GM12878 (cell line): ENCODE results near the gene SIGLEC14. TPM values are rescaled to one million over a fixed set of nuclear protein-coding genes. Genes with fewer than 3 reads are reported as not detected.
A peak's percentile ranks its signal among the peaks of the same experiment; 100 is the strongest.

ENCODE experiments used
- BMI1 ChIP-seq: fragments of 450-650 bp; IDR thresholded peaks from 2 replicates; pipeline ENCODE4 v1.6.1; 2016; ENCODE audit warnings: mild to moderate bottlenecking, moderate library complexity, borderline replicate concordance
- CREB1 ChIP-seq: IDR thresholded peaks from 2 replicates; pipeline ENCODE4 v1.6.1; 2012; ENCODE audit warnings: low read depth, mild to moderate bottlenecking, inconsistent platforms
- FOS ChIP-seq: IDR thresholded peaks from 3 replicates; pipeline ENCODE4 v1.6.1; 2011; ENCODE audit warnings: borderline replicate concordance; ENCODE audit not compliant: insufficient read length; ENCODE audit errors: extremely low read depth
- HCFC1 ChIP-seq: fragments of 150-350 bp; IDR thresholded peaks from 2 replicates; pipeline ENCODE4 v1.6.1; 2014; ENCODE audit warnings: low read length
- HDAC6 ChIP-seq: fragments of 200-600 bp; sonication (generic); IDR thresholded peaks from one replicate; pipeline ENCODE4 v1.8.0; 2017; ENCODE audit warnings: antibody characterized with exemption; ENCODE audit not compliant: unreplicated experiment
- KLF5 ChIP-seq: fragments of 450-650 bp; IDR thresholded peaks from 2 replicates; pipeline ENCODE4 v1.6.1; 2014; ENCODE audit warnings: mild to moderate bottlenecking; ENCODE audit not compliant: partially characterized antibody
- NR2F1 ChIP-seq: fragments of 450-650 bp; conservative IDR thresholded peaks from 2 replicates; pipeline ENCODE4 v1.6.1; 2017; ENCODE audit warnings: mild to moderate bottlenecking
- PAX5 ChIP-seq: IDR thresholded peaks from 2 replicates; pipeline ENCODE4 v1.6.1; 2011; ENCODE audit warnings: low read depth, low read length, borderline replicate concordance
- POLR2AphosphoS5 ChIP-seq: IDR thresholded peaks from 2 replicates; pipeline ENCODE4 v1.6.1; 2011; ENCODE audit warnings: mild to moderate bottlenecking, low read length, inconsistent platforms
- RELA ChIP-seq: fragments of 450-650 bp; IDR thresholded peaks from 2 replicates; pipeline ENCODE4 v1.8.0; 2014; ENCODE audit warnings: borderline replicate concordance; ENCODE audit not compliant: partially characterized antibody
- RFX5 ChIP-seq: IDR thresholded peaks from 2 replicates; pipeline ENCODE4 v1.6.1; 2011; ENCODE audit warnings: low read depth, low read length, improper control_type of control experiment
- SMC3 ChIP-seq: IDR thresholded peaks from 2 replicates; pipeline ENCODE4 v1.6.1; 2011; ENCODE audit warnings: low read length, improper control_type of control experiment, borderline replicate concordance
- STAT3 ChIP-seq: IDR thresholded peaks from 2 replicates; pipeline ENCODE4 v1.6.1; 2011; ENCODE audit warnings: low read depth, low read length, improper control_type of control experiment
- SUPT20H ChIP-seq: IDR thresholded peaks from 2 replicates; pipeline ENCODE4 v1.6.1; 2011; ENCODE audit warnings: low read depth, mild to moderate bottlenecking, low read length, moderate library complexity, borderline replicate concordance; ENCODE audit not compliant: control insufficient read depth
- TAF1 ChIP-seq: IDR thresholded peaks from 2 replicates; pipeline ENCODE4 v1.6.1; 2011; ENCODE audit warnings: mild to moderate bottlenecking, low read depth, low read length, borderline replicate concordance
- ZNF622 ChIP-seq: fragments of 450-650 bp; IDR thresholded peaks from 2 replicates; pipeline ENCODE4 v1.6.1; 2017; ENCODE audit warnings: mild to moderate bottlenecking, inconsistent platforms
- ZZZ3 ChIP-seq: IDR thresholded peaks from 2 replicates; pipeline ENCODE4 v1.6.1; 2011; ENCODE audit warnings: low read depth; ENCODE audit not compliant: control insufficient read depth, insufficient read length
- polyA plus RNA-seq, 11 experiments: library from polyadenylated mRNA; depleted of rRNA in 4 of 11; unstranded in 6 of 11; stranded (reverse) in 5 of 11; fragments of >200 nt; fragmentation: Nextera tagmentation in 4 of 11; fragmentation: Illumina TruSeq in 1 of 11; extraction: Ambion mirVana in 4 of 11; extraction: Trizol in 1 of 11; gene quantifications; 1 replicate in 1 of 11; 2 replicates in 10 of 11; pipeline versions ENCODE4 v1.2.1 to v1.2.3, GENCODE V29; 2011 to 2016; ENCODE audit warnings: inconsistent platforms in 2 of 11, missing spikeins in 2 of 11, low read depth in 1 of 11
- total RNA-seq, 4 experiments: library from RNA; depleted of rRNA in 3 of 4; stranded (reverse); fragments of >200 nt in 3 of 4; fragmentation: Illumina TruSeq in 1 of 4; extraction: Trizol in 1 of 4; gene quantifications; 2 replicates each; pipeline versions ENCODE4 v1.2.1 to v1.2.3, GENCODE V29; 2013 to 2021
- TF ChIP-seq, protein P1 (sequence below): fragments of 450-650 bp; IDR thresholded peaks from 2 replicates; pipeline ENCODE4 v1.6.1; 2017; ENCODE audit warnings: antibody characterized with exemption, mild to moderate bottlenecking, moderate library complexity
- TF ChIP-seq, protein P2 (sequence below): IDR thresholded peaks from 2 replicates; pipeline ENCODE4 v1.6.1; 2012; ENCODE audit warnings: low read depth, low read length, improper control_type of control experiment
- TF ChIP-seq, protein P3 (sequence below): IDR thresholded peaks from 2 replicates; pipeline ENCODE4 v1.6.1; 2012; ENCODE audit warnings: mild to moderate bottlenecking, low read depth, low read length
- TF ChIP-seq, protein P4 (sequence below): IDR thresholded peaks from 2 replicates; pipeline ENCODE4 v1.6.1; 2012; ENCODE audit warnings: low read depth, low read length, improper control_type of control experiment
- TF ChIP-seq, protein P5 (sequence below): IDR thresholded peaks from 2 replicates; pipeline ENCODE4 v1.6.1; 2011; ENCODE audit warnings: low read depth, mild to moderate bottlenecking, low read length, moderate library complexity, borderline replicate concordance; ENCODE audit errors: extremely low read depth

The SIGLEC14 gene
- total and polyA plus RNA-seq, 10 of the 15 experiments (the other 5 are each of a cell fraction or from before 2014, with no cell fraction given), result 0.57 to 8.4 (median 4.6) TPM

DNA sequence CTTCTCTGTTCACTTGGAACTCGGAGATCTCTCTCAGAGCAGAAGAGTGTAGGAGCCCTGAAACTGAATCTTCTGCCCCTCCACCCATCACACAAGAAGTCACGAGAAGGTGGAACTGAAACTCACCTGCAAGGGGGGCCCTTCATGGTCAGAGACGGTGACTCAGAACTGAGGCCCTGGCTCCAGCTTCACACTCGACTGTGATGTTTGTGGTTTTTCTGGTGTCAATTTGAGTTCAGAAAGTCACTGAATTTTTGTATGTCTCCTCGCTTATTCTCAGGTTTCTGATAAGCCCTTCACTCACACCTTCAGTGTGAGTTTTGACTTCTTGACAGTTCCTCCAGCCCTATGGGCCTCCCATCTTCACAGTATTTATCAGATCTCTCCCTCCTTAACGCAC, 39.5 kb downstream of the SIGLEC14 start (continued):
- TF ChIP-seq, protein P1, sequence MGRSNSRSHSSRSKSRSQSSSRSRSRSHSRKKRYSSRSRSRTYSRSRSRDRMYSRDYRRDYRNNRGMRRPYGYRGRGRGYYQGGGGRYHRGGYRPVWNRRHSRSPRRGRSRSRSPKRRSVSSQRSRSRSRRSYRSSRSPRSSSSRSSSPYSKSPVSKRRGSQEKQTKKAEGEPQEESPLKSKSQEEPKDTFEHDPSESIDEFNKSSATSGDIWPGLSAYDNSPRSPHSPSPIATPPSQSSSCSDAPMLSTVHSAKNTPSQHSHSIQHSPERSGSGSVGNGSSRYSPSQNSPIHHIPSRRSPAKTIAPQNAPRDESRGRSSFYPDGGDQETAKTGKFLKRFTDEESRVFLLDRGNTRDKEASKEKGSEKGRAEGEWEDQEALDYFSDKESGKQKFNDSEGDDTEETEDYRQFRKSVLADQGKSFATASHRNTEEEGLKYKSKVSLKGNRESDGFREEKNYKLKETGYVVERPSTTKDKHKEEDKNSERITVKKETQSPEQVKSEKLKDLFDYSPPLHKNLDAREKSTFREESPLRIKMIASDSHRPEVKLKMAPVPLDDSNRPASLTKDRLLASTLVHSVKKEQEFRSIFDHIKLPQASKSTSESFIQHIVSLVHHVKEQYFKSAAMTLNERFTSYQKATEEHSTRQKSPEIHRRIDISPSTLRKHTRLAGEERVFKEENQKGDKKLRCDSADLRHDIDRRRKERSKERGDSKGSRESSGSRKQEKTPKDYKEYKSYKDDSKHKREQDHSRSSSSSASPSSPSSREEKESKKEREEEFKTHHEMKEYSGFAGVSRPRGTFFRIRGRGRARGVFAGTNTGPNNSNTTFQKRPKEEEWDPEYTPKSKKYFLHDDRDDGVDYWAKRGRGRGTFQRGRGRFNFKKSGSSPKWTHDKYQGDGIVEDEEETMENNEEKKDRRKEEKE, result no peak
- TF ChIP-seq SUPT20H (no peak), POLR2AphosphoS5 (no peak), NR2F1 (peak; percentile 96), CREB1 (peak; percentile 72), ZZZ3 (no peak), TAF1 (peak; percentile 40; the same call in 1 of the 2 replicates), BMI1 (peak; percentile 80; the same call in 1 of the 2 replicates), RELA (no peak), SMC3 (no peak; the same call in 1 of the 2 replicates), STAT3 (0 out of 2 replicates have a peak, but pooled peaks have one; percentile 36), PAX5 (peak; percentile 99), RFX5 (no peak), ZNF622 (no peak), FOS (no peak), HDAC6 (no peak), KLF5 (peak; percentile 53), HCFC1 (no peak)
- TF ChIP-seq, protein P2, sequence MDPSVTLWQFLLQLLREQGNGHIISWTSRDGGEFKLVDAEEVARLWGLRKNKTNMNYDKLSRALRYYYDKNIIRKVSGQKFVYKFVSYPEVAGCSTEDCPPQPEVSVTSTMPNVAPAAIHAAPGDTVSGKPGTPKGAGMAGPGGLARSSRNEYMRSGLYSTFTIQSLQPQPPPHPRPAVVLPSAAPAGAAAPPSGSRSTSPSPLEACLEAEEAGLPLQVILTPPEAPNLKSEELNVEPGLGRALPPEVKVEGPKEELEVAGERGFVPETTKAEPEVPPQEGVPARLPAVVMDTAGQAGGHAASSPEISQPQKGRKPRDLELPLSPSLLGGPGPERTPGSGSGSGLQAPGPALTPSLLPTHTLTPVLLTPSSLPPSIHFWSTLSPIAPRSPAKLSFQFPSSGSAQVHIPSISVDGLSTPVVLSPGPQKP, result no peak
- TF ChIP-seq, protein P3, sequence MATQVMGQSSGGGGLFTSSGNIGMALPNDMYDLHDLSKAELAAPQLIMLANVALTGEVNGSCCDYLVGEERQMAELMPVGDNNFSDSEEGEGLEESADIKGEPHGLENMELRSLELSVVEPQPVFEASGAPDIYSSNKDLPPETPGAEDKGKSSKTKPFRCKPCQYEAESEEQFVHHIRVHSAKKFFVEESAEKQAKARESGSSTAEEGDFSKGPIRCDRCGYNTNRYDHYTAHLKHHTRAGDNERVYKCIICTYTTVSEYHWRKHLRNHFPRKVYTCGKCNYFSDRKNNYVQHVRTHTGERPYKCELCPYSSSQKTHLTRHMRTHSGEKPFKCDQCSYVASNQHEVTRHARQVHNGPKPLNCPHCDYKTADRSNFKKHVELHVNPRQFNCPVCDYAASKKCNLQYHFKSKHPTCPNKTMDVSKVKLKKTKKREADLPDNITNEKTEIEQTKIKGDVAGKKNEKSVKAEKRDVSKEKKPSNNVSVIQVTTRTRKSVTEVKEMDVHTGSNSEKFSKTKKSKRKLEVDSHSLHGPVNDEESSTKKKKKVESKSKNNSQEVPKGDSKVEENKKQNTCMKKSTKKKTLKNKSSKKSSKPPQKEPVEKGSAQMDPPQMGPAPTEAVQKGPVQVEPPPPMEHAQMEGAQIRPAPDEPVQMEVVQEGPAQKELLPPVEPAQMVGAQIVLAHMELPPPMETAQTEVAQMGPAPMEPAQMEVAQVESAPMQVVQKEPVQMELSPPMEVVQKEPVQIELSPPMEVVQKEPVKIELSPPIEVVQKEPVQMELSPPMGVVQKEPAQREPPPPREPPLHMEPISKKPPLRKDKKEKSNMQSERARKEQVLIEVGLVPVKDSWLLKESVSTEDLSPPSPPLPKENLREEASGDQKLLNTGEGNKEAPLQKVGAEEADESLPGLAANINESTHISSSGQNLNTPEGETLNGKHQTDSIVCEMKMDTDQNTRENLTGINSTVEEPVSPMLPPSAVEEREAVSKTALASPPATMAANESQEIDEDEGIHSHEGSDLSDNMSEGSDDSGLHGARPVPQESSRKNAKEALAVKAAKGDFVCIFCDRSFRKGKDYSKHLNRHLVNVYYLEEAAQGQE, result no peak
- TF ChIP-seq, protein P4, sequence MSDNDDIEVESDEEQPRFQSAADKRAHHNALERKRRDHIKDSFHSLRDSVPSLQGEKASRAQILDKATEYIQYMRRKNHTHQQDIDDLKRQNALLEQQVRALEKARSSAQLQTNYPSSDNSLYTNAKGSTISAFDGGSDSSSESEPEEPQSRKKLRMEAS, result no peak
- TF ChIP-seq, protein P5, sequence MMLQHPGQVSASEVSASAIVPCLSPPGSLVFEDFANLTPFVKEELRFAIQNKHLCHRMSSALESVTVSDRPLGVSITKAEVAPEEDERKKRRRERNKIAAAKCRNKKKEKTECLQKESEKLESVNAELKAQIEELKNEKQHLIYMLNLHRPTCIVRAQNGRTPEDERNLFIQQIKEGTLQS, result no peak
